WTC11 (cell line): ENCODE results near the gene DCP1B. TPM values are rescaled to one million over a fixed set of nuclear protein-coding genes. Genes with fewer than 3 reads are reported as not detected.

Source experiments
- ATAC-seq: fragments of 200-7000 bp; cut with Tn5 transposase; 2 replicates; pipeline ENCODE4 v1.10.0; 2021; ENCODE audit warnings: mild to moderate bottlenecking, moderate library complexity
- CTCF ChIA-PET: fragments of 300-600 bp; sonication (Branson Sonifier 250); formaldehyde crosslinking; loops from one replicate; lab custom pipeline; 2021; ENCODE audit warnings: antibody characterized with exemption; lab: Charles Lee
- POLR2A ChIA-PET: fragments of 350-600 bp; sonication (Branson Sonifier 250); formaldehyde crosslinking; loops from one replicate; lab custom pipeline; 2021; ENCODE audit warnings: antibody characterized with exemption; lab: Charles Lee
- DNase-seq: peaks from one replicate; pipeline ENCODE4 v3.0.0; 2021; ENCODE audit warnings: low spot score
- H3K27ac Mint-ChIP-seq: 2 replicates; pipeline ENCODE4 v1.8.0; 2021; ENCODE audit warnings: mixed read lengths
- H3K27me3 Mint-ChIP-seq: 2 replicates; pipeline ENCODE4 v1.8.0; 2021; ENCODE audit warnings: low read depth, mild to moderate bottlenecking, moderate library complexity, mixed read lengths
- H3K36me3 Mint-ChIP-seq: 2 replicates; pipeline ENCODE4 v1.8.0; 2021; ENCODE audit warnings: mixed read lengths
- H3K4me1 Mint-ChIP-seq: 2 replicates; pipeline ENCODE4 v1.8.0; 2022; ENCODE audit warnings: mixed read lengths
- H3K4me3 Mint-ChIP-seq: 2 replicates; pipeline ENCODE4 v1.8.0; 2021; ENCODE audit warnings: mild to moderate bottlenecking, moderate library complexity, mixed read lengths
- H3K9me3 Mint-ChIP-seq: 2 replicates; pipeline ENCODE4 v1.8.0; 2021; ENCODE audit warnings: mixed read lengths
- ATF1 ChIP-seq: sonication (generic); formaldehyde crosslinking; IDR thresholded peaks from 2 replicates; pipeline ENCODE4 v1.8.1; 2023; ENCODE audit warnings: mild to moderate bottlenecking, moderate library complexity, missing genetic modification reagents
- ATF3 ChIP-seq: sonication (generic); formaldehyde crosslinking; conservative IDR thresholded peaks from 2 replicates; pipeline ENCODE4 v1.8.1; 2022; ENCODE audit warnings: mild to moderate bottlenecking, missing genetic modification reagents
- GRHL2 ChIP-seq: fragments of 250-450 bp; sonication (Bioruptor Pico); IDR thresholded peaks from 2 replicates; pipeline ENCODE4 v1.8.0; 2022; ENCODE audit warnings: mild to moderate bottlenecking, moderate library complexity; ENCODE audit not compliant: insufficient replicate concordance, severe bottlenecking
- RELA ChIP-seq: sonication (generic); formaldehyde crosslinking; IDR thresholded peaks from 2 replicates; pipeline ENCODE4 v1.8.1; 2022; ENCODE audit warnings: missing genetic modification reagents, mild to moderate bottlenecking, borderline replicate concordance
- RORB ChIP-seq: fragments of 250-450 bp; sonication (Bioruptor Pico); IDR thresholded peaks from 2 replicates; pipeline ENCODE4 v1.9.0; 2021; ENCODE audit warnings: mild to moderate bottlenecking
- ZMAT4 ChIP-seq: fragments of 250-450 bp; sonication (Bioruptor Pico); IDR thresholded peaks from 2 replicates; pipeline ENCODE4 v1.9.0; 2021; ENCODE audit warnings: mild to moderate bottlenecking
- ZNF121 ChIP-seq: sonication (generic); formaldehyde crosslinking; IDR thresholded peaks from 2 replicates; pipeline ENCODE4 v1.8.0; 2023; ENCODE audit warnings: missing genetic modification reagents
- ZNF138 ChIP-seq: sonication (generic); formaldehyde crosslinking; conservative IDR thresholded peaks from 2 replicates; pipeline ENCODE4 v1.8.1; 2022; ENCODE audit warnings: mild to moderate bottlenecking, moderate library complexity, missing genetic modification reagents
- ZNF396 ChIP-seq: fragments of 250-450 bp; sonication (Bioruptor Pico); IDR thresholded peaks from 2 replicates; pipeline ENCODE4 v1.8.0; 2021; ENCODE audit warnings: mild to moderate bottlenecking, moderate library complexity, borderline replicate concordance
- total RNA-seq: library from RNA; stranded (reverse); gene quantifications from 3 replicates; pipeline ENCODE4 v1.2.3, GENCODE V29; 2021
- TF ChIP-seq, protein P1 (sequence below): sonication (generic); formaldehyde crosslinking; IDR thresholded peaks from 2 replicates; pipeline ENCODE4 v1.8.1; 2023; ENCODE audit warnings: mild to moderate bottlenecking, moderate library complexity, missing genetic modification reagents
- TF ChIP-seq, protein P2 (sequence below): fragments of 250-450 bp; sonication (Bioruptor Pico); IDR thresholded peaks from 2 replicates; pipeline ENCODE4 v1.8.0; 2021; ENCODE audit warnings: mild to moderate bottlenecking
- TF ChIP-seq, protein P3 (sequence below): sonication (generic); formaldehyde crosslinking; IDR thresholded peaks from 2 replicates; pipeline ENCODE4 v1.8.1; 2023; ENCODE audit warnings: mild to moderate bottlenecking, missing genetic modification reagents
- TF ChIP-seq, protein P4 (sequence below): sonication (generic); formaldehyde crosslinking; IDR thresholded peaks from 2 replicates; pipeline ENCODE4 v1.8.0; 2022; ENCODE audit warnings: missing genetic modification reagents

Gene DCP1B
- total RNA-seq, 1 experiment from 2014 or later = 25.1 TPM

DNA sequence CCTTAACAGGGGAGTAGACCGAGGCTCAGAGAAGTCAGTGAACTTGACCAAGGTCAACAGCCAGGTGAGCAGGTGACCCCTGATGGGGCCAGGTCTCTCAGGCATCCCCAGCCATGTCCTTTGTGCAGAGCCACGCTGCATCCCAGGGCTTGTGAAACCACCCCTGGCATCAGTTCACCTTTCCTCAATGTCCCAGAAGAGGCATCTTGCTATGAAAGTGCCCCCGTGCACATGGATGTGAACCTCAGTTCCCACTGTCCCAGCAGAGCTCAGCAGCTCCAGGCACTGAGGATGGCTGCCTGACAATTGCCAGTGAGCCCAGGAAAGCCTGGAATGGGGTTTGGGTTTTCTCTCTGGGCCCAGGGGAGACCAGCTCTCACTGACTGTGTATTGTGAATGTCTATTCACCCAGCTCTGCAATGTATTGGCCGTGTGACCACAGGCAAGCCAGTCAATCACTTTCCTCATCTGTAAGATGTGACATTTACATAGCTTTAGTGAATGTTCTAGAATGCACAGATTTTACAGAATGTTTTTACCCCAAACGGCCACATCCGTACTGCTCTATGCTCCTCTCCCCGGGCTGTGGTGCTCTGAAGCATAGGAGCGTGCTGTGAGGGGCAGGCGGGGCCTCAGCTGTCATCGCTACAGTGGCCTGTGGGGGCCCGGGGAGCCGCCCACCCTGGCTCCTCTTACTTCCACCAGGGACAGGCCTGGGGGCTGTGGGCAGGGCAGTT is 90.7 kb downstream of the DCP1B start:
- Mint-ChIP-seq H3K9me3 (peaks cover 9% of the 10 kb centered on the region), H3K4me1 (peaks cover 16% of the 10 kb centered on the region), H3K27ac (no peak overlapping the region), H3K36me3 (no peaks in the 10 kb centered on the region), H3K27me3 (peaks cover 2% of the 10 kb centered on the region; the same call in 1 of the 2 replicates), H3K4me3 (no peak overlapping the region)
- POLR2A ChIA-PET = no interaction called here
- CTCF ChIA-PET = interaction anchor here (0.7 to 2.0 kb wide), 3 partner anchors 9 to 83 kb away, joined by 3 to 15 read pairs (median 3); no protein-coding TSS in a partner anchor
- no peak for TF ChIP-seq ATF1 (CRISPR knock-in tag)
- TF ChIP-seq, protein P1, sequence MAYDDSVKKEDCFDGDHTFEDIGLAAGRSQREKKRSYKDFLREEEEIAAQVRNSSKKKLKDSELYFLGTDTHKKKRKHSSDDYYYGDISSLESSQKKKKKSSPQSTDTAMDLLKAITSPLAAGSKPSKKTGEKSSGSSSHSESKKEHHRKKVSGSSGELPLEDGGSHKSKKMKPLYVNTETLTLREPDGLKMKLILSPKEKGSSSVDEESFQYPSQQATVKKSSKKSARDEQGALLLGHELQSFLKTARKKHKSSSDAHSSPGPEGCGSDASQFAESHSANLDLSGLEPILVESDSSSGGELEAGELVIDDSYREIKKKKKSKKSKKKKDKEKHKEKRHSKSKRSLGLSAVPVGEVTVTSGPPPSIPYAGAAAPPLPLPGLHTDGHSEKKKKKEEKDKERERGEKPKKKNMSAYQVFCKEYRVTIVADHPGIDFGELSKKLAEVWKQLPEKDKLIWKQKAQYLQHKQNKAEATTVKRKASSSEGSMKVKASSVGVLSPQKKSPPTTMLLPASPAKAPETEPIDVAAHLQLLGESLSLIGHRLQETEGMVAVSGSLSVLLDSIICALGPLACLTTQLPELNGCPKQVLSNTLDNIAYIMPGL = no peak
- 0 out of 2 replicates have a peak, but pooled peaks have one; percentile 10 for TF ChIP-seq ZNF121
- DNase-seq (no peak), ATAC-seq (peak; percentile 29; the same call in 1 of the 2 replicates)

DNA sequence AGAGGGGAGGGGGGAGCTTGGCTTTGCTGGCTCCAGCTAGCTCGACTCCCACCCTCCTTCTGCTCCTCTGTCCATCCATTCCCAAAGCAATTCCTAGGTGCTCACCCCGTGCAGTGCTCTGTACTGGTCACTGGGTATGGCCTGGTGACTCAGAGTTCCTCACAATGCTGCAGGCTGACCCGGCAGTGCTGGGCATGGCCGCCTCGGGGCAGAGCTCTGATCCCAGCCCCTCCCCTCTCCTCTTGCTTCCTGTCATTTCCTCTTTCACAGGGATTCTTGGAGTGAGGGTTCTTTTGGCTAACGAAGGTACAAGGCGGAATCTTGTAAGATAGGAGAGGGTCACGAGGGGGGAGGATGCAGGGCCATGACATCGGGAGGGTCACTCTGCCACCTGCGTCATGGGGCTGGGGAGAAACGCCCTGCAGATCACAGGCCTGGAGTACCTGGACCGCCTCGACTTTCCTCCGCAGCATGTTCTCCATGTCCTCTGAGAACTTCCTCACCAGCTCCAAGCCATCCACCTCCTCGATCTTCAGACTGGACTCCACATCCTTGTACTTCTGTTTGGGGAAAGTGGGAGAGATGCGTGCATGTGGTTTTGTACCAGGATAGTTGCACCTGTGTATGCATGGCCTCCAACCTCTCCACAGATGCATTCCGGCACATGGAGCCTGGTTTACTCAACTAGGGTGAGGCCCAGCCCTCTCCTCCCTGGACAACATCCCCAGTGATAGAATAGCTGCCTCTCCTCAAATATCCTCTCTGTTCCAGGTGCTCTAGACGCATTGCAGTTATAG is 91.5 kb downstream of the DCP1B start:
- no peak for DNase-seq
- Mint-ChIP-seq H3K9me3 (peaks cover 9% of the 10 kb centered on the region), H3K4me1 (peaks cover 11% of the 10 kb centered on the region), H3K27me3 (peaks cover 3% of the 10 kb centered on the region; the same call in 1 of the 2 replicates)
- TF ChIP-seq, protein P2, sequence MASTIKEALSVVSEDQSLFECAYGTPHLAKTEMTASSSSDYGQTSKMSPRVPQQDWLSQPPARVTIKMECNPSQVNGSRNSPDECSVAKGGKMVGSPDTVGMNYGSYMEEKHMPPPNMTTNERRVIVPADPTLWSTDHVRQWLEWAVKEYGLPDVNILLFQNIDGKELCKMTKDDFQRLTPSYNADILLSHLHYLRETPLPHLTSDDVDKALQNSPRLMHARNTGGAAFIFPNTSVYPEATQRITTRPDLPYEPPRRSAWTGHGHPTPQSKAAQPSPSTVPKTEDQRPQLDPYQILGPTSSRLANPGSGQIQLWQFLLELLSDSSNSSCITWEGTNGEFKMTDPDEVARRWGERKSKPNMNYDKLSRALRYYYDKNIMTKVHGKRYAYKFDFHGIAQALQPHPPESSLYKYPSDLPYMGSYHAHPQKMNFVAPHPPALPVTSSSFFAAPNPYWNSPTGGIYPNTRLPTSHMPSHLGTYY (CRISPR knock-in tag) = no peak
- TF ChIP-seq, all 79 proteins: peak for 0
- no peaks in the 10 kb centered on the region for H3K36me3 Mint-ChIP-seq
- ChIA-PET POLR2A (no interaction called here), CTCF (interaction anchor here (0.6 to 2.0 kb wide), 3 partner anchors 27 to 260 kb away, joined by 3 to 15 read pairs (median 4); no protein-coding TSS in a partner anchor)
- ATAC-seq = no peak
- no peak overlapping the region for H3K4me3 Mint-ChIP-seq
- no peak overlapping the region for H3K27ac Mint-ChIP-seq

GRCh38 chr12:1911598-1912575 is 92.4 kb downstream of the DCP1B start:
- ChIA-PET POLR2A (no interaction called here), CTCF (no interaction called here)
- Mint-ChIP-seq H3K4me3 (no peak overlapping the region), H3K4me1 (peaks cover 7% of the 10 kb centered on the region; the same call in 1 of the 2 replicates), H3K27me3 (peaks cover 5% of the 10 kb centered on the region; the same call in 1 of the 2 replicates), H3K9me3 (peaks cover 14% of the 10 kb centered on the region), H3K27ac (no peak overlapping the region), H3K36me3 (no peaks in the 10 kb centered on the region)
- no peak for ATAC-seq
- TF ChIP-seq RELA (CRISPR knock-in tag) (no peak), ZNF396 (CRISPR knock-in tag) (no peak), RORB (CRISPR knock-in tag) (no peak), GRHL2 (CRISPR knock-in tag) (no peak), ZMAT4 (CRISPR knock-in tag) (no peak), ATF3 (no peak), ZNF138 (CRISPR knock-in tag) (no peak)
- TF ChIP-seq, protein P1 = no peak
- TF ChIP-seq, protein P3, sequence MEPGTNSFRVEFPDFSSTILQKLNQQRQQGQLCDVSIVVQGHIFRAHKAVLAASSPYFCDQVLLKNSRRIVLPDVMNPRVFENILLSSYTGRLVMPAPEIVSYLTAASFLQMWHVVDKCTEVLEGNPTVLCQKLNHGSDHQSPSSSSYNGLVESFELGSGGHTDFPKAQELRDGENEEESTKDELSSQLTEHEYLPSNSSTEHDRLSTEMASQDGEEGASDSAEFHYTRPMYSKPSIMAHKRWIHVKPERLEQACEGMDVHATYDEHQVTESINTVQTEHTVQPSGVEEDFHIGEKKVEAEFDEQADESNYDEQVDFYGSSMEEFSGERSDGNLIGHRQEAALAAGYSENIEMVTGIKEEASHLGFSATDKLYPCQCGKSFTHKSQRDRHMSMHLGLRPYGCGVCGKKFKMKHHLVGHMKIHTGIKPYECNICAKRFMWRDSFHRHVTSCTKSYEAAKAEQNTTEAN = no peak
- TF ChIP-seq, protein P4, sequence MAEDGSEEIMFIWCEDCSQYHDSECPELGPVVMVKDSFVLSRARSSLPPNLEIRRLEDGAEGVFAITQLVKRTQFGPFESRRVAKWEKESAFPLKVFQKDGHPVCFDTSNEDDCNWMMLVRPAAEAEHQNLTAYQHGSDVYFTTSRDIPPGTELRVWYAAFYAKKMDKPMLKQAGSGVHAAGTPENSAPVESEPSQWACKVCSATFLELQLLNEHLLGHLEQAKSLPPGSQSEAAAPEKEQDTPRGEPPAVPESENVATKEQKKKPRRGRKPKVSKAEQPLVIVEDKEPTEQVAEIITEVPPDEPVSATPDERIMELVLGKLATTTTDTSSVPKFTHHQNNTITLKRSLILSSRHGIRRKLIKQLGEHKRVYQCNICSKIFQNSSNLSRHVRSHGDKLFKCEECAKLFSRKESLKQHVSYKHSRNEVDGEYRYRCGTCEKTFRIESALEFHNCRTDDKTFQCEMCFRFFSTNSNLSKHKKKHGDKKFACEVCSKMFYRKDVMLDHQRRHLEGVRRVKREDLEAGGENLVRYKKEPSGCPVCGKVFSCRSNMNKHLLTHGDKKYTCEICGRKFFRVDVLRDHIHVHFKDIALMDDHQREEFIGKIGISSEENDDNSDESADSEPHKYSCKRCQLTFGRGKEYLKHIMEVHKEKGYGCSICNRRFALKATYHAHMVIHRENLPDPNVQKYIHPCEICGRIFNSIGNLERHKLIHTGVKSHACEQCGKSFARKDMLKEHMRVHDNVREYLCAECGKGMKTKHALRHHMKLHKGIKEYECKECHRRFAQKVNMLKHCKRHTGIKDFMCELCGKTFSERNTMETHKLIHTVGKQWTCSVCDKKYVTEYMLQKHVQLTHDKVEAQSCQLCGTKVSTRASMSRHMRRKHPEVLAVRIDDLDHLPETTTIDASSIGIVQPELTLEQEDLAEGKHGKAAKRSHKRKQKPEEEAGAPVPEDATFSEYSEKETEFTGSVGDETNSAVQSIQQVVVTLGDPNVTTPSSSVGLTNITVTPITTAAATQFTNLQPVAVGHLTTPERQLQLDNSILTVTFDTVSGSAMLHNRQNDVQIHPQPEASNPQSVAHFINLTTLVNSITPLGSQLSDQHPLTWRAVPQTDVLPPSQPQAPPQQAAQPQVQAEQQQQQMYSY (CRISPR knock-in tag) = no peak
- DNase-seq = no peak
